ENCODE data around the gene PAPPA.

- TF ChIP-seq, protein P1, sequence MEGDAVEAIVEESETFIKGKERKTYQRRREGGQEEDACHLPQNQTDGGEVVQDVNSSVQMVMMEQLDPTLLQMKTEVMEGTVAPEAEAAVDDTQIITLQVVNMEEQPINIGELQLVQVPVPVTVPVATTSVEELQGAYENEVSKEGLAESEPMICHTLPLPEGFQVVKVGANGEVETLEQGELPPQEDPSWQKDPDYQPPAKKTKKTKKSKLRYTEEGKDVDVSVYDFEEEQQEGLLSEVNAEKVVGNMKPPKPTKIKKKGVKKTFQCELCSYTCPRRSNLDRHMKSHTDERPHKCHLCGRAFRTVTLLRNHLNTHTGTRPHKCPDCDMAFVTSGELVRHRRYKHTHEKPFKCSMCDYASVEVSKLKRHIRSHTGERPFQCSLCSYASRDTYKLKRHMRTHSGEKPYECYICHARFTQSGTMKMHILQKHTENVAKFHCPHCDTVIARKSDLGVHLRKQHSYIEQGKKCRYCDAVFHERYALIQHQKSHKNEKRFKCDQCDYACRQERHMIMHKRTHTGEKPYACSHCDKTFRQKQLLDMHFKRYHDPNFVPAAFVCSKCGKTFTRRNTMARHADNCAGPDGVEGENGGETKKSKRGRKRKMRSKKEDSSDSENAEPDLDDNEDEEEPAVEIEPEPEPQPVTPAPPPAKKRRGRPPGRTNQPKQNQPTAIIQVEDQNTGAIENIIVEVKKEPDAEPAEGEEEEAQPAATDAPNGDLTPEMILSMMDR (IDR thresholded peaks at IDR 0.05; ENCODE audit: insufficient read depth, low read length, poor library complexity, severe bottlenecking) = no peak
- TF ChIP-seq EZH2phosphoT487 (conservative IDR thresholded peaks at IDR 0.05; ENCODE audit: low read length) = no peak
These were observed 29.0 kb upstream of the PAPPA start for GRCh38 chr9:116124472-116125040.

All from SU-DHL-6 (cell line).